Measurements from ENCODE around the gene NTM.

DNA sequence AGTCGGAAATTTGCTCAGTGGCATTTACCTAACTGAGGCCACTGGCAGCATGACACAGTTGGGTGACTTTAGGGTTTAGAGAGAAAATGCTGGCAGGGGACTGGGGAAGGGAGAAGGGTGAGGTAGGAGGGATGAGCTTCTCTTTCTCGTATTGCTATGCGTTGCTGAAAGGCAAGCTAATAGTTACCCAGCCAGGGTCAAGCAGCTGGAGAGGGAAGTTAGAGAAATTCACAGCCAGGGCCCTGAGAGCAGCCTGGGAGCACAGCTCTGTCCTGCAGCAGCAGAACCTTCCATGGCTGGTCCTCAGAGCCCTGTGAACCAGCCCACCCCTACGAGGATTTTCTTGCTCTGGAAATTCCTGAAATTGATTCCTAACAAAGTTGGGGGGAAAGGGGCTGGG, 679.6 kb downstream of the NTM start:
- TF ChIP-seq, protein P1, sequence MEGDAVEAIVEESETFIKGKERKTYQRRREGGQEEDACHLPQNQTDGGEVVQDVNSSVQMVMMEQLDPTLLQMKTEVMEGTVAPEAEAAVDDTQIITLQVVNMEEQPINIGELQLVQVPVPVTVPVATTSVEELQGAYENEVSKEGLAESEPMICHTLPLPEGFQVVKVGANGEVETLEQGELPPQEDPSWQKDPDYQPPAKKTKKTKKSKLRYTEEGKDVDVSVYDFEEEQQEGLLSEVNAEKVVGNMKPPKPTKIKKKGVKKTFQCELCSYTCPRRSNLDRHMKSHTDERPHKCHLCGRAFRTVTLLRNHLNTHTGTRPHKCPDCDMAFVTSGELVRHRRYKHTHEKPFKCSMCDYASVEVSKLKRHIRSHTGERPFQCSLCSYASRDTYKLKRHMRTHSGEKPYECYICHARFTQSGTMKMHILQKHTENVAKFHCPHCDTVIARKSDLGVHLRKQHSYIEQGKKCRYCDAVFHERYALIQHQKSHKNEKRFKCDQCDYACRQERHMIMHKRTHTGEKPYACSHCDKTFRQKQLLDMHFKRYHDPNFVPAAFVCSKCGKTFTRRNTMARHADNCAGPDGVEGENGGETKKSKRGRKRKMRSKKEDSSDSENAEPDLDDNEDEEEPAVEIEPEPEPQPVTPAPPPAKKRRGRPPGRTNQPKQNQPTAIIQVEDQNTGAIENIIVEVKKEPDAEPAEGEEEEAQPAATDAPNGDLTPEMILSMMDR (conservative IDR thresholded peaks at IDR 0.05 in 1 of 2, IDR thresholded peaks at IDR 0.05 in 1 of 2; ENCODE audit: low read depth in 1 of 2, low read length in 2 of 2) = no peak
- TF ChIP-seq EZH2 (IDR thresholded peaks at IDR 0.05; ENCODE audit: low read length, missing control alignments) = no peak
